HUES6 (cell line): ENCODE results near the gene NGF.
"Not testable (repeated sequence)": the region's sequence is repeated elsewhere in the genome, so short reads cannot be mapped to it uniquely, and the experiment has no call there.

Experiments
- H3K27ac ChIP-seq: 2 replicates; pipeline ENCODE4 v1.7.0; 2013; ENCODE audit warnings: low read depth, mild to moderate bottlenecking, low read length, inconsistent platforms
- H3K27me3 ChIP-seq: 2 replicates; pipeline ENCODE4 v1.6.1; 2013; ENCODE audit warnings: low read length; ENCODE audit not compliant: control insufficient read depth, insufficient read depth
- H3K36me3 ChIP-seq: 2 replicates; pipeline ENCODE4 v1.6.1; 2013; ENCODE audit warnings: low read length; ENCODE audit not compliant: control insufficient read depth, insufficient read depth
- H3K4me1 ChIP-seq: 2 replicates; pipeline ENCODE4 v1.6.1; 2013; ENCODE audit warnings: low read length; ENCODE audit not compliant: control insufficient read depth, insufficient read depth
- H3K4me3 ChIP-seq: 2 replicates; pipeline ENCODE4 v1.5.1; 2013; ENCODE audit warnings: low read depth, low read length
- H3K9ac ChIP-seq: one replicate; pipeline ENCODE4 v1.6.1; 2013; ENCODE audit warnings: mild to moderate bottlenecking, low read length
- H3K9me3 ChIP-seq: 2 replicates; pipeline ENCODE4 v1.6.1; 2013; ENCODE audit warnings: low read depth, low read length; ENCODE audit not compliant: control insufficient read depth, insufficient read depth

Gene NGF

DNA sequence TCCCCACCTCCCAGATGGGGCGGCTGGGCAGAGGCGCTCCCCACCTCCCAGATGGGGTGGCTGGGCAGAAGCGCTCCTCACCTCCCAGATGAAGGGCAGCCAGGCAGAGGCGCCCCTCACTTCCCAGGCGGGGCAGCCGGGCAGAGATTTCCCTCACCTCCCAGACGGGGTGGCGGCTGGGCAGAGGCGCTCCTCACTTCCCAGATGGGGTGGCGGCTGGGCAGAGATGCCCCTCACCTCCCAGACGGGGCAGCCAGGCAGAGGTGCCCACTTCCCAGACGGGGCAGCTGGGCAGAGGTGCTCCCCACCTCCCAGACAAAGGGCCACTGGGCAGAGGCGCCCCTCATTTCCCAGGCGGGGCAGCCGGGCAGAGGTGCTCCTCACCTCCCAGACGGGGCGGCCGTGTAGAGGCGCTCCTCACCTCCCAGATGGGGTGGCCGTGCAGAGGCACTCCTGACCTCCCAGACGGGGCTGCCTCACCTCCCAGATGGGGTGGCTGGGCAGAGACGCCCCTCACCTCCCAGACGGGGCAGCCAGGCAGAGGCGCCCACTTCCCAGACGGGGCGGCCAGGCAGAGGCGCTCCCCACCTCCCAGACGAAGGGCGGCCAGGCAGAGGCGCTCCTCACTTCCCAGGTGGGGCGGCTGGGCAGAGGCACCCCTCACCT lies 21.9 kb upstream of the NGF start:
- H3K36me3 ChIP-seq, H3K4me3 ChIP-seq, H3K27ac ChIP-seq, H3K27me3 ChIP-seq, H3K9ac ChIP-seq, H3K4me1 ChIP-seq: not testable (repeated sequence)
- peaks cover 15% of the 10 kb centered on the region for H3K9me3 ChIP-seq

DNA sequence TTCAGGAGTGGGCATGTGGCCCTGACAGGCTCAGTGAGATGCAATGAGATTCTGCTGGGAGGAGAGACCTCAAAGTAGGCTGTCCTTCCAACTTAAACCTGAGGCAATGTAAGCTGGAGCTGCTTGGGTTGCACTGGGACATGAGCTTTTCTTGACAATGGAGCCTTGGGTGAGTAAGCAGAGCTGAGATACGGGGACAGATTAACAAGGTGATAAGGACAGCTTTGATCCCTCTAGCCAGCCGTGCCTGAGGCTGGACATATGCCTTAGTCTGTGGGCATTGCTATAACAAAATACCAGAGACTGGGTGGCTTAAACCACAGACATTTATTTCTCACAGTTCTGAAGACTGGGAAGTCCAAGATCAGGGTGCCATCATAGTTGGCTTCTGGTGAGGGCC lies 18.3 kb upstream of the NGF start:
- Histone ChIP-seq H3K36me3 (no peaks in the 10 kb centered on the region), H3K9me3 (peaks cover 14% of the 10 kb centered on the region), H3K9ac (no peak overlapping the region), H3K4me1 (no peaks in the 10 kb centered on the region), H3K27ac (no peak overlapping the region), H3K4me3 (no peak overlapping the region), H3K27me3 (no peaks in the 10 kb centered on the region)

DNA sequence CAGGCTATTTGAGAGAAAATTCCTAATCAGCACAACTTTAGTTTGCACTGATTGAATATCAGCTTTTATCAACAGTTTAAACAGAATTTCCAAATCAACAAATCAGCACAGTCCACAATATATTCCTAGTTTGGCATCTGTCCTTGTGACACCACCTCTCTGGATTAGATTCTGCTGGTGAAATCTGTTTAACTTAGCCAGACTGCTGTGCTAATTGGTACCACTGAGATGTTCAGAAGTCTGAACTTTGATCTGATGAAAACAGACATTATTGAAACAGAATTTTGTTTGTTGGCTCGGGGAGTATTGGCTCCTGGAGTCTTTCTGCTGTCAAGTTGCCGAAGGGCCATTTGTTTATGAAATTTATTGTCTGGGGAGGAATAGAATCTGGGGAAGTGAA lies 17.0 kb upstream of the NGF start:
- H3K27ac ChIP-seq, result no peak overlapping the region
- no peak overlapping the region for H3K4me3 ChIP-seq
- H3K36me3 ChIP-seq, result no peaks in the 10 kb centered on the region
- no peak overlapping the region for H3K9ac ChIP-seq
- H3K4me1 ChIP-seq, result no peaks in the 10 kb centered on the region
- H3K27me3 ChIP-seq, result no peaks in the 10 kb centered on the region
- H3K9me3 ChIP-seq, result 0 out of 2 replicates have a peak, but pooled peaks cover 2% of the 10 kb centered on the region

DNA sequence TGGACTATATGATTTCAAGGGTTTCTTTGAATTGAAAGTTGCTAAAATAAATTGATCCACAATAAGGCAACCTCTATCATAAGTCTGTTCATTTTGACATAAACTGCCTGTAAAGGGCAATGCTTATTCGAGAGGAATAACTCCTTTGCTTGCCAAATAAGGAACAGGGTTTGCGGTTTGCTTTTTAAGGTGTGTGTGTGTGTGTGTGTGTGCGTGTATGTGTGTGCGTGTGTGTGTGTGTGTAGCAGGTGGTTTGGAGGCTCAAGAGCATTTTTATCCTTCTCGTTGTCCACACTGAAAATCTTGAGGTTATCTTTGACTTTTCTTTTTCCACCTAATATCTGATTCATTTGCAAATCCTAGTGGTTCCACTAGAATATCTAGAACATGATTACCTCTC lies 13.1 kb upstream of the NGF start:
- Histone ChIP-seq H3K9ac (no peak overlapping the region), H3K36me3 (no peaks in the 10 kb centered on the region), H3K4me1 (no peaks in the 10 kb centered on the region), H3K27me3 (no peaks in the 10 kb centered on the region), H3K9me3 (no peaks in the 10 kb centered on the region), H3K4me3 (no peak overlapping the region), H3K27ac (no peak overlapping the region)

GRCh38 chr1:115348636-115349035 lies 10.6 kb upstream of the NGF start:
- Histone ChIP-seq H3K9ac (no peak overlapping the region), H3K4me1 (no peaks in the 10 kb centered on the region), H3K4me3 (no peak overlapping the region), H3K27me3 (no peaks in the 10 kb centered on the region), H3K36me3 (no peaks in the 10 kb centered on the region), H3K27ac (no peak overlapping the region), H3K9me3 (no peaks in the 10 kb centered on the region)

DNA sequence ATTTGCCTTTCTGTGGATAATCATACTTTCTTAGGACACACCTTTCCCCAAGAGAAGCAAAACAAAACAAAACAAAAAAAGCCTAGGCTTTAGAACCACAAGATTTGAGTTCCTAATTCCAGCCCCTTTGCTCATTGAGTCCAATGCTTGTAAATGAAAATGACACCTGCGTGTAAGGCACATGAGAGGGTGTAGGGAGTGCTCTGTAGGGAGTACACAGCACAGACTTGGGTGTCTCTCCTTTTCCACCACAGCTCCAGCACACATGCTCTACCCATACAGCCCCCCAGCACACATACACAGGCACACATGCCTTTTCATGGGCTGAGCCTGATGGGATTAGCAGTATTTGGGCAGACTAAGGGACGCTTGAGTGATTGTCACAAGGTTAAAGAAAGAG lies 9.2 kb upstream of the NGF start:
- Histone ChIP-seq H3K36me3 (no peaks in the 10 kb centered on the region), H3K27ac (no peak overlapping the region), H3K4me1 (no peaks in the 10 kb centered on the region), H3K9me3 (no peaks in the 10 kb centered on the region), H3K27me3 (no peaks in the 10 kb centered on the region), H3K4me3 (no peak overlapping the region), H3K9ac (no peak overlapping the region)

GRCh38 chr1:115343200-115343737 lies 5.2 kb upstream of the NGF start:
- Histone ChIP-seq H3K36me3 (no peaks in the 10 kb centered on the region), H3K9me3 (no peaks in the 10 kb centered on the region), H3K27me3 (peaks cover 38% of the 10 kb centered on the region), H3K27ac (no peak overlapping the region), H3K4me1 (no peaks in the 10 kb centered on the region), H3K4me3 (no peak overlapping the region), H3K9ac (no peak overlapping the region)

DNA sequence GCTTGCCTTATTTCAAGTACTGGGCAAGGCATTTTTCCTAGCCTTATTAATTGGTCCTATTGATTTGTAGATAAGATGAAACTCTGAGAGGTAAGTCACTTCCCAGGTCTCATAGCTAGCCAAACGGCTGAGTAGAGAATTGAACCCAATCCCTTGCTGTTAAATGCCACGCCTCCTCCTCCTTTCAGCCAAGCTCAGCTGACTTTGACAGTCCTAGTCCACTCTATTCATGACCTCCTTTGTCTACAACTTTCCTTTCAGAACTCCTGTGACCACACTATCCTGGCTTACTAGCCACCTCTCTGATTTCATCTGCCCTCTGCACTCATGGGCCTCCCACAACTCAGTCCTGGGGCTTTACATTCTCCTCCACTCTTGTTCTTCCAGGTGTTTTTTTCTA lies 3.9 kb upstream of the NGF start:
- Histone ChIP-seq H3K4me1 (no peaks in the 10 kb centered on the region), H3K27ac (no peak overlapping the region), H3K9ac (no peak overlapping the region), H3K36me3 (no peaks in the 10 kb centered on the region), H3K9me3 (no peaks in the 10 kb centered on the region), H3K4me3 (no peak overlapping the region), H3K27me3 (peaks cover 50% of the 10 kb centered on the region)

GRCh38 chr1:115340879-115341278 lies 2.8 kb upstream of the NGF start:
- no peaks in the 10 kb centered on the region for H3K9me3 ChIP-seq
- H3K36me3 ChIP-seq, result no peaks in the 10 kb centered on the region
- H3K4me1 ChIP-seq, result no peaks in the 10 kb centered on the region
- peaks cover 61% of the 10 kb centered on the region for H3K27me3 ChIP-seq
- H3K4me3 ChIP-seq, result no peak overlapping the region
- no peak overlapping the region for H3K9ac ChIP-seq
- H3K27ac ChIP-seq, result no peak overlapping the region

GRCh38 chr1:115338457-115338820 lies 390 bp upstream of the NGF start:
- Histone ChIP-seq H3K4me3 (peak overlapping the region; percentile 93), H3K4me1 (no peaks in the 10 kb centered on the region), H3K36me3 (no peaks in the 10 kb centered on the region), H3K9ac (no peak overlapping the region), H3K27ac (no peak overlapping the region), H3K27me3 (peaks cover 77% of the 10 kb centered on the region), H3K9me3 (no peaks in the 10 kb centered on the region)

DNA sequence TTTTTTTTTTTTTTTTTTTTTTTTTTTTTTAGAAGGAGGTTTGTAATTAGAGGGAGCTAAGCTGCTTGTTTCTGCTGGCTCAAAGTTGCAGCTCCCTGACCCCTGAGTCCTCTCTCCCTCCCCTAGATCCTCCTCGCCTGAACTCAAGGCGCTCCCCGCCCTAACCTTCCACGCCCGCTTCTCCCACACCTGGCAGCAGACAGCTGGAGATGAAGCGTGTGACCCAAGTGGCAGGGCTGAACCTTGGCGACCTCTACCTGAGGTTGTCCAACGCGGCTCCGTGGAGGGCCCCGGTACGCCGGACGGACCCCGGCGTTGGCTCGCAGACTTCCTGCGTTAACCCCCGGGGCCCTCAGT lies 795 bp downstream of the NGF start:
- H3K9ac ChIP-seq, result peak overlapping the region; percentile 71

GRCh38 chr1:115336741-115337140 lies 1.3 kb downstream of the NGF start:
- Histone ChIP-seq H3K9me3 (no peaks in the 10 kb centered on the region), H3K27ac (no peak overlapping the region), H3K36me3 (no peaks in the 10 kb centered on the region), H3K27me3 (peaks cover 77% of the 10 kb centered on the region), H3K9ac (no peak overlapping the region), H3K4me1 (no peaks in the 10 kb centered on the region), H3K4me3 (peak overlapping the region; percentile 93)

More for the DNA sequence above, 795 bp downstream of the NGF start:
- Histone ChIP-seq H3K36me3 (no peaks in the 10 kb centered on the region), H3K4me3 (peak overlapping the region; percentile 93), H3K4me1 (no peaks in the 10 kb centered on the region), H3K27ac (no peak overlapping the region), H3K9me3 (no peaks in the 10 kb centered on the region), H3K27me3 (peaks cover 80% of the 10 kb centered on the region)
